GM20000 (cell line): ENCODE results near the gene IFT122.
"Not testable (repeated sequence)": the region's sequence is repeated elsewhere in the genome, so short reads cannot be mapped to it uniquely, and the experiment has no call there.

Experiments
- DNase-seq: peaks from one replicate; pipeline ENCODE4 v3.0.0; 2012; ENCODE audit warnings: low spot score
- TF ChIP-seq, protein P1 (sequence below): IDR thresholded peaks from 2 replicates; pipeline ENCODE4 v1.5.1; 2012; ENCODE audit warnings: mild to moderate bottlenecking, control low read depth; ENCODE audit errors: extremely low read depth, missing control alignments

IFT122 gene

DNA sequence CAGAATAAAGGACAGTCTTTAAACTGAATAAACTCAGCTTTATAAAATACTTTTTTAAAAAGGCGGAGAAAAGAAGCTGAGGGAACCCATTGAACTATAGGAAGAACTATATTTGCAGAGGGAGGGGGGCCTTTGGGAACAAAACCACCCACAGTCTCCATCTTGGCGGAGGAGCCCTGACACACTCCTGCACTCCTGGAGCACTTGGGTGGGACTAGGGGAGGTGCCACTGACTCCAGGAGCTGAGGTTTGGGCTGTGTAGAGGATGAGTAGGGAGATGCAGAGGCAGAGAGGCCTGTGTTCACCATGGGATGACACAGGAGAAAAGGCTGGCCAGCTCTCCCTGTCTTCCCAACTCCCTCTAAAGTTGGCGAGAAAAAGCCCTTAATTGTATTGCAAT is 35.8 kb downstream of the IFT122 start:
- DNase-seq = no peak
- TF ChIP-seq, protein P1, sequence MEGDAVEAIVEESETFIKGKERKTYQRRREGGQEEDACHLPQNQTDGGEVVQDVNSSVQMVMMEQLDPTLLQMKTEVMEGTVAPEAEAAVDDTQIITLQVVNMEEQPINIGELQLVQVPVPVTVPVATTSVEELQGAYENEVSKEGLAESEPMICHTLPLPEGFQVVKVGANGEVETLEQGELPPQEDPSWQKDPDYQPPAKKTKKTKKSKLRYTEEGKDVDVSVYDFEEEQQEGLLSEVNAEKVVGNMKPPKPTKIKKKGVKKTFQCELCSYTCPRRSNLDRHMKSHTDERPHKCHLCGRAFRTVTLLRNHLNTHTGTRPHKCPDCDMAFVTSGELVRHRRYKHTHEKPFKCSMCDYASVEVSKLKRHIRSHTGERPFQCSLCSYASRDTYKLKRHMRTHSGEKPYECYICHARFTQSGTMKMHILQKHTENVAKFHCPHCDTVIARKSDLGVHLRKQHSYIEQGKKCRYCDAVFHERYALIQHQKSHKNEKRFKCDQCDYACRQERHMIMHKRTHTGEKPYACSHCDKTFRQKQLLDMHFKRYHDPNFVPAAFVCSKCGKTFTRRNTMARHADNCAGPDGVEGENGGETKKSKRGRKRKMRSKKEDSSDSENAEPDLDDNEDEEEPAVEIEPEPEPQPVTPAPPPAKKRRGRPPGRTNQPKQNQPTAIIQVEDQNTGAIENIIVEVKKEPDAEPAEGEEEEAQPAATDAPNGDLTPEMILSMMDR = no peak

DNA sequence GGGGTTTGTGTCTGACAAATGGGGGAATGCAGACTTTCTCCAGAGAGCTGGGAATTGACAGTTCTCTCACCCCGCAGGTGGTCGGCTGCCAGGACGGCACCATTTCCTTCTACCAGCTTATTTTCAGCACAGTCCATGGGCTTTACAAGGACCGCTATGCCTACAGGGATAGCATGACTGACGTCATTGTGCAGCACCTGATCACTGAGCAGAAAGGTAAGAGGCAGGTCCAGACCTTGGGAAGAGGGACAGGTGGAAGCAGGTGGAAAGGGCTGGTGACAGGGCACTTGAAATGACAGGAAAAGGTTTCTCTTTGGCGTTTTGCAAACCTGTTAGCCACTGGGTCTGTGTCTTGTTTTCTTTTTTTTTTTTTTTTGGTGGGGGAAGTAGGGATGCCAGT is 36.6 kb downstream of the IFT122 start:
- TF ChIP-seq, protein P1 = no peak

DNA sequence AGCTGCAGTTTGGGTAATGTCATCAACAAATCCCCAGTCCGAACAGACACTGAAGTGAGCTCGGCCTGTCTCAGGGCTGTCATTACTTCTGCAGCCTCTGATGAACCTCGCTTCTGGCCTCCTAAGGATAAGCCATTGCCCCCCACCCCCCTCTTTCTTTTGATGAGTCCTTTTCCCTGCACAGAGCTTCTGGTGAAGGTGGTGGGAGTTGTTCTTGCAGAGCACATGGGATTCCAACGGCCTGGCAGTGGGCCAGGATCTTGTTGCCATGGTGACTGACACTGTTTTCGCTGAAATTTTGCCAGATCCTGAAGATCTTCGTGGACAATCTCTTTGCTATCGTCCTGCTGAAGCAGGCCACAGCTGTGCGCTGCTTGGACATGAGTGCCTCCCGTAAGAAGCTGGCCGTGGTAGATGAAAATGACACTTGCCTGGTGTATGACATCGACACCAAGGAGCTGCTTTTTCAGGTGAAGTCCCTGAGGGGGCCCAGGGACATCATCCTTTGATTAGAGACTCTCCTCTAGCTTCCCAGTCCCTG is 41.3 kb downstream of the IFT122 start:
- DNase-seq = not testable (repeated sequence)

More for the DNA sequence above, 36.6 kb downstream of the IFT122 start:
- DNase-seq = no peak

DNA sequence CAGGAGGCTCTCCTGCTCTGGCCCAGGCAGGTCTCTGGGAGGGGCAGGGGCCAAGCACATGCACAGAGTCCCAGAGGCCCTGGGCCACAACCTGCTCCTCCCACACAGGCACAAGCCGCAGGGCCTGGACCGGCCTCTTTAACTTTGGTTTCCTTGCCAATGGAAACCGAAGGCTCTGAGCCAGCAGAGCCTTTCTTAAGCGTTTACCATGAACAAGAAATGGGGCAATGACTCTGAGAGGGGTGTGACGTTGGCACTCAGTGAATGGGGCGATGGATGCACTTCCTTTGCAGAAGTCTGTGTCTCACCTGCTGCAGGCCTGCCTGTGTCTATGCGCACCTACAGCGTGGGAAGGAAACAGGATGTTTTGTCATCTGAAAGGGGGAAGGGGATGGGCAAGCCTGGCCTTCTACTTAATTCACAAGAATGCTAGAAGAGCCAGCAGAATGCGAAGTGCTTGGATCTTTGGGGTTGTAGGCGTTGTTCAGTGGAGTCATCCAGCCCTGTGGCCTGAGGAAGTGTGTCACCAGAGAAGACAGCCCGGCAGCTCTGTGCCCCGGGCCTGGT is 41.8 kb downstream of the IFT122 start:
- TF ChIP-seq, protein P1 = no peak
- DNase-seq = no peak

DNA sequence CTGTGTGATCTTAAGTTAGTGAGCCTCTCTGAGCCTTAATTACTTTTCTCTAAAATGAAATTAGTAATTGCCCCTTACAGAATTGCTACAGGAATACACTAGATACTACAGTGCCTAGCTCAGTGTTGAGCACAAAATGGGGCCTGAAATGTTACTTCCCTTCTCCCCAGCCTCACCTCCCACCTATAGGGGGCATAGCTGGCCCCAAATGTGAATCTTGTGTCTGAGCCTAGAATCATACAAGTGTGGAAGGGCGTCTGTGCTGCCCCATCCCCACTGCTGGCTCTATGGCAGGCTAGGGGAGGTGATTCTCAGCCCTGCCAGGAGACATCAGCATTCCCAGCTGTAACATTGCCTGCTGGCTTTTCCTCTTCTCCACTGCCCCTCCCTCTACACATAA is 42.7 kb downstream of the IFT122 start:
- TF ChIP-seq, protein P1 = no peak
- no peak for DNase-seq

DNA sequence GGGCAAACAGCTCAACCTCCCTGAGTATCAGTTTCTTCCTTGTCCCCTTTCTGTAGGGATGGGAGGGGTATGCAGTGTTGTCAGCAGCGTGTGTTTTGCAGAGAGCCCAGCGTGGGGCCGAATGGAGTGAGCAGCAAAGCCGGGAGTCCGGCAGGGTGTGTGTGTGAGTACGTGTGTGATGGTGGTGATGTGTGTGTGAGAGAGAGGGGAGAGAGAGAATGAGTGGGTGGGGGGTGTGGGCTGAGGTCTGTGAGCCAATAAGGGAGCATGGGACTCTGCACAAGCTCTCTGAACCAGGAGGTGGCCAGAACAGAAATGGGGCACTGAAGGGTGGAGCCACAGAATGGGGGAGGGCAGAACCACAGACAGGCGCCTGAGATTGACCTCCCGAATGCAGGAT is 43.8 kb downstream of the IFT122 start:
- DNase-seq = no peak
- TF ChIP-seq, protein P1 = no peak

DNA sequence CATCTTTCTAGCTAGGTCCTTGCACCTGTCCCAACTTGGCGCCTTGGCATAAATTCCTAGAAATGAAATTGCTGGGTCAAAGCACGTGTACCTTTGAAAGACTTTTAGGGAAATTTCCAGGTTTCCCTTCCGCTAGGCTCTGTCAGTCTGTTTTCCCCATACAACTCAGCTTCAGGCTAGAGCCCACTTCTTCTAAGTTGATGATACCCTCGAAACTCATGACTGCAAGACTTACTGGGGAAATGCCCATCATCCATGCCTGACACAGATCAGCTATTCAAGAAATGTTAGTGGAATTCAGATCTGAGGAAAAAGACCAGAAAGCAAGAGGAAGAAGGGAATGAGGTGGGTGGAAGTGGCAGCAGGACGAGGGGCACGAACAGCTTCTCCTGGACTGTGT is 45.1 kb downstream of the IFT122 start:
- DNase-seq = not testable (repeated sequence)

DNA sequence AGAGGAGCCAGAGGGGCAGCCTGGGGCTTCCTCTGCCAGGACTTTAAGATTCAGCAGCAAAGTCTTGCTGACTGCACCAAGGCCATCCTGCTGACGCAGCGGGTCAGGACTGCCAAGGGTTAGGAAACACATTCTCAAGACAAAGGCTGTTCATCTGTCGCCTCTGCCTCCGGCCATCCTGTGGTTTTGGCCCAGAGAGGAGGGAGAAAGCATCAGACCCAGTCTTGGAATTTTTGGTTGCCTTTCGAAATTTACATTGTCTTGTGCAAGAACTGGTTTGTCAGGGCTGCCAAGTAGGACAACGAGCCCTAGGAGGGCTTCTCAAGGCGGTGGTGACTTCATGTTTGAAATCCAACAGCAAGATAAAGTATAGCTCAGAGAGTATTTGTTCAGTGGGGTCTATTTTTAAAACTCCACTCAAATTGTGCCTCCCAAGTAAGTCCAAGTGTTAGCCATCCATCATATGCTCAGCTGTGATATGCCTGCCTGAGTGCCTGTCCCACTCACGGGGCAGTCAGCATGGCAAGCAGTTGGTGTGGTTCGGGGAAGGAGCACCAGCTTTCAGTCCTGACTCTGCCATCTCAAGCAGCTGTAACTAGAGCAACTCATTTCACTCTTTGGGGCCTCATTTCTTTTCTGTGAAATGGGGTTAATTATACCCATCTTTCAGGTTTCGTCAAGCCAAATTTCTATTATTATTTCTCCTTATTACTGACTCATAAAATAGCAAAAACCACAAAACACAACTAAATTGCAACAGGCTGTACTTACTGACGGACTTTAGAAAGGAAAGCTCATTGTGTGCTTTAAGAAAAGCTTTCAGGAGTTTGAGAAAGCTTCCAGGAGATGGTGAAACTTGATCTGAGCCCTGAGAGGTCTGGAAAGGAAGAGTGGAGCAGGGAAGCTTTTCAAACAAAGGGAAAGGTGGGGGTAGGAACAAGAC is 46.0 kb downstream of the IFT122 start:
- DNase-seq = no peak
- TF ChIP-seq, protein P1 = no peak
